Activated T-cell treated with anti-CD3 and anti-CD28 coated beads, Interleukin-2, amount 50 U/mL, for 24 hours (primary cell): ENCODE measurements around the gene MACROD2.
"Not testable (repeated sequence)": the region's sequence is repeated elsewhere in the genome, so short reads cannot be mapped to it uniquely, and the experiment has no call there.

Experiments
- DNase-seq: peaks from one replicate; pipeline ENCODE4 v3.0.0-alpha.2; 2020
- H3K27ac Mint-ChIP-seq: 2 replicates; pipeline ENCODE4 v1.8.0; 2020; ENCODE audit warnings: mild to moderate bottlenecking, mixed read lengths
- H3K27me3 Mint-ChIP-seq: 2 replicates; pipeline ENCODE4 v1.8.0; 2020; ENCODE audit warnings: mixed read lengths
- H3K36me3 Mint-ChIP-seq: 2 replicates; pipeline ENCODE4 v1.8.0; 2020; ENCODE audit warnings: low read depth, mixed read lengths
- H3K4me1 Mint-ChIP-seq: 2 replicates; pipeline ENCODE4 v1.8.0; 2020; ENCODE audit warnings: low read depth, mixed read lengths
- H3K4me3 Mint-ChIP-seq: 2 replicates; pipeline ENCODE4 v1.8.0; 2020; ENCODE audit warnings: mild to moderate bottlenecking, moderate library complexity, mixed read lengths
- H3K9me3 Mint-ChIP-seq: 2 replicates; pipeline ENCODE4 v1.8.0; 2020; ENCODE audit warnings: mixed read lengths

MACROD2 gene

DNA sequence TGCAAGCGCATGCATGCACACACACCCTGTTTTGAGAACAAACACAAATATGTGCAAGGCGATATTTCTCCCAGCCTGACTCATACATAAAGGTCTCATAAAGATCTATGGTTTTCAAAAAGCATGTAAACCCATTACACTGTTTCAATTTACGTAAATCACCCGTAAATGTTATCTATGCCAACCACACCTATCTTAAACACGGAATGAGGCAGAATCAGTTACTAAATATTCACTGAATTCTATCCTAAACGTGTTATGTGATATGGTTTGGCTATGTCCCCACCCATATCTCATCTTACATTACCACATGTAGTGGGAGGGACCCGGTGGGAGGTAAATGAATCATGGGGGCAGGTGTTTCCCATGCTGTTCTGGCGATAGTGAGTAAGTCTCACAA is 1956.3 kb downstream of the MACROD2 start:
- H3K4me1 Mint-ChIP-seq = no peaks in the 10 kb centered on the region
- H3K9me3 Mint-ChIP-seq = no peaks in the 10 kb centered on the region
- H3K4me3 Mint-ChIP-seq = no peak overlapping the region
- no peaks in the 10 kb centered on the region for H3K36me3 Mint-ChIP-seq
- no peaks in the 10 kb centered on the region for H3K27me3 Mint-ChIP-seq
- no peak for DNase-seq
- no peak overlapping the region for H3K27ac Mint-ChIP-seq

- H3K27me3 Mint-ChIP-seq = no peaks in the 10 kb centered on the region
- no peaks in the 10 kb centered on the region for H3K4me1 Mint-ChIP-seq
- no peak overlapping the region for H3K4me3 Mint-ChIP-seq
- no peaks in the 10 kb centered on the region for H3K36me3 Mint-ChIP-seq
- H3K27ac Mint-ChIP-seq = no peak overlapping the region
- no peak for DNase-seq
- no peaks in the 10 kb centered on the region for H3K9me3 Mint-ChIP-seq
Measured at GRCh38 chr20:15958142-15958541, 1962.8 kb downstream of the MACROD2 start.

GRCh38 chr20:15965165-15965564 is 1969.8 kb downstream of the MACROD2 start:
- no peaks in the 10 kb centered on the region for H3K27me3 Mint-ChIP-seq

DNA sequence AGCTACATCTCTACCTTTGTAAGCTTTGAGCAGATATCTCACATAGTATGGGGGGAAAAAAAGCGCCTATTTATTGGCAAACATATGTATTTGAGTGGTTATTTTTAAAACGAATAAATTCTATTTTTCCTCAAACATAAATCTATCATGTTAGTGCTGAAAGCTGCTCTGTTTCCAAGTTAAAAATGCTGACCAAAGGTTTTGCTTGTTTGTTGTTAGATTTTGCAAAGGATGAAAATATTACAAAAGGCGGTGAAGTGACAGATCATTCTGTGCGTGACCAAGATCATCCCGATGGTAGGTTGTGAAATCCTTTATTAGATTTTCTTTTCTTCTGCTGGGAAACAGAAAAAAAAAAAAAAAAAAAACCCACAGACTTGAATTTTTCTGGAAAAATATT is 1972.0 kb downstream of the MACROD2 start:
- Mint-ChIP-seq H3K36me3 (no peaks in the 10 kb centered on the region), H3K9me3 (peaks cover 7% of the 10 kb centered on the region), H3K27me3 (no peaks in the 10 kb centered on the region), H3K4me3 (no peak overlapping the region), H3K27ac (no peak overlapping the region), H3K4me1 (no peaks in the 10 kb centered on the region)
- no peak for DNase-seq

More at GRCh38 chr20:15965165-15965564, 1969.8 kb downstream of the MACROD2 start:
- Mint-ChIP-seq H3K4me1 (no peaks in the 10 kb centered on the region), H3K36me3 (no peaks in the 10 kb centered on the region), H3K4me3 (no peak overlapping the region), H3K9me3 (peaks cover 2% of the 10 kb centered on the region), H3K27ac (no peak overlapping the region)
- no peak for DNase-seq

GRCh38 chr20:15976047-15976736 is 1980.9 kb downstream of the MACROD2 start:
- no peak overlapping the region for H3K27ac Mint-ChIP-seq
- H3K4me1 Mint-ChIP-seq = no peaks in the 10 kb centered on the region
- DNase-seq = no peak
- peaks cover 7% of the 10 kb centered on the region for H3K9me3 Mint-ChIP-seq
- H3K27me3 Mint-ChIP-seq = no peaks in the 10 kb centered on the region
- H3K36me3 Mint-ChIP-seq = no peaks in the 10 kb centered on the region
- H3K4me3 Mint-ChIP-seq = no peak overlapping the region

GRCh38 chr20:15977026-15977425 is 1981.7 kb downstream of the MACROD2 start:
- Mint-ChIP-seq H3K4me3 (no peak overlapping the region), H3K27ac (no peak overlapping the region), H3K27me3 (no peaks in the 10 kb centered on the region), H3K9me3 (peaks cover 5% of the 10 kb centered on the region), H3K36me3 (no peaks in the 10 kb centered on the region), H3K4me1 (no peaks in the 10 kb centered on the region)
- DNase-seq = no peak

DNA sequence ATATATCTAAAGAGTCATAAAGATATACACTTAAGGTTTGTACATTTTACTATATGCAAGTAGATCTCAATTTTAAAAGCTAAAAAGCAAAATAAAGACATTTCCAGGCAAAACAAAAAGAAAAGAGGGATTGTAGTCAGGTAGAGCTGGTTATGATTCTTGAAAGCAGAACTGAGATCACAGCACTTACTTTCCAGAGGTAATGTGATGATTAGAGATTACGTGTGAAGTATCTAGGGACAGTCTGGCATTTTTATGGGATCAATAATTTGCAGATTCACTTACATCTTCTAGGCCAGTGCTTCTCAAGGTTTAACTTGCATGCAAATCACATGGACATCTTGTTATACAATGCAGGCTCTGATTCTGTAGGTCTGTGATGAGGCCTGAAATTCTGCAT is 1982.4 kb downstream of the MACROD2 start:
- no peaks in the 10 kb centered on the region for H3K4me1 Mint-ChIP-seq
- no peaks in the 10 kb centered on the region for H3K27me3 Mint-ChIP-seq
- H3K9me3 Mint-ChIP-seq = peaks cover 2% of the 10 kb centered on the region
- H3K27ac Mint-ChIP-seq = no peak overlapping the region
- DNase-seq = no peak
- H3K4me3 Mint-ChIP-seq = no peak overlapping the region
- H3K36me3 Mint-ChIP-seq = no peaks in the 10 kb centered on the region

DNA sequence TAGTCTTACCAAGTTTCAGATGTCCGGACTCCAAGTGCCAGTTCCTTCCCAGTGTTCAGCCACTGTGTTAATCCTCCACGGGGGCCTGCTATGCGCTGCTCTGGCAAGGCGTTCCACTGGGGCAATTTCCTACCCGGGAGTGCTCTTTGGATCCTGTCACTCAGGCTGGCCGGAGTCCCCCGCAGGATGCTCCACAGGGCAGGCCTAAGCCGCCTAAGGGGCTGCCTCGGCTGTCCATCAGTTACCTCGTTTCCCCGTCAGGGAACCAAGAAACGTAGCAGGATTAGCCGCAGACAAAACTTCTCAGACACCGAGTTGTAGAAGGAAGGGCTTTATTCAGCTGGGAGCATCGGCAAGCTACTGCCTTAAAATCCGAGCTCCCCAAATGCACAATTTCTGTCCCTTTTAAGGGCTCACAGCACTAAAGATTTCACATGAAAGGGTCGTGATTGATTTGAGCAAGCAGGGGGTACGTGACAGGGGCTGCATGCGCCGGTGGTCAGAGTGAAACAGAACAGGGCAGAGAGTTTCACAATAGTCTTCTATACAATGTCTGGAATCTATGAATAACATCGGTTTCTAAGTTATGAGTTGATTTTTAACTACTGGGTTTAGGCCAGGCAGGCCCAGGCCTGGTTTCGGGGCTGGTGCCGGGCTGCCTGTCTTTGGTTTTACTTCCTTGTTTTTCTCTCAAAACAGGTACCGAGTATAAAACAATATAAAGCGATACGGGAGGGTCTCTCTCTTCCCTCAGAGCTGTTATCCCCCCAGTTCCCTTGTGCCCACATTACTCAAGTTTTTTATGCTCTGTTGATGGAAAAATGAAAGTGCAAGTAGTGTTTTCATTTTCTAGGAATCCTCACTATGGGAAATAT is 1990.4 kb downstream of the MACROD2 start:
- DNase-seq, H3K4me1 Mint-ChIP-seq, H3K27ac Mint-ChIP-seq, H3K4me3 Mint-ChIP-seq, H3K27me3 Mint-ChIP-seq, H3K36me3 Mint-ChIP-seq, H3K9me3 Mint-ChIP-seq: not testable (repeated sequence)

- no peak overlapping the region for H3K27ac Mint-ChIP-seq
- H3K36me3 Mint-ChIP-seq = no peaks in the 10 kb centered on the region
- H3K4me3 Mint-ChIP-seq = no peak overlapping the region
- H3K4me1 Mint-ChIP-seq = no peaks in the 10 kb centered on the region
- peaks cover 3% of the 10 kb centered on the region for H3K9me3 Mint-ChIP-seq
- DNase-seq = no peak
- no peaks in the 10 kb centered on the region for H3K27me3 Mint-ChIP-seq
Measured at GRCh38 chr20:15986690-15987089, 1991.4 kb downstream of the MACROD2 start.

DNA sequence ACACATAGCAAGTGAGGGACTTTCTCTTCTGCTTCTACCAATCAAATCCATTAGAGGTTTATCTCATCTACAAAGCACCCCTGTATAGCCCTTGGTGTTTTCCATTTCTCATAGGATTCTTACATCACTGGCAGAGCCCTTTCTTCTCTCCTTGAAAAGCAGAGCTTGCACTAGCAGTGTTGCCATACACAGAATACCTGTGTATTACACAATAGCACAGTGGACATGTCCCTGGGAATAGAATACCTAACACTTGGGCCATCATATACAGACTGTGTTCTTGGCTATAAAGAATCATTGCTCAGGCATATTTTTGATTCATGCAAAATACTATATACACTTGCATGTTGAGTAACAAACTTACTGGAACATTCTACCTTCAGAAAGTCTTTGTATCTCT is 1996.0 kb downstream of the MACROD2 start:
- Mint-ChIP-seq H3K36me3 (no peaks in the 10 kb centered on the region), H3K4me3 (no peak overlapping the region), H3K27ac (no peak overlapping the region), H3K4me1 (no peaks in the 10 kb centered on the region), H3K27me3 (no peaks in the 10 kb centered on the region), H3K9me3 (peaks cover 5% of the 10 kb centered on the region)
- no peak for DNase-seq

DNA sequence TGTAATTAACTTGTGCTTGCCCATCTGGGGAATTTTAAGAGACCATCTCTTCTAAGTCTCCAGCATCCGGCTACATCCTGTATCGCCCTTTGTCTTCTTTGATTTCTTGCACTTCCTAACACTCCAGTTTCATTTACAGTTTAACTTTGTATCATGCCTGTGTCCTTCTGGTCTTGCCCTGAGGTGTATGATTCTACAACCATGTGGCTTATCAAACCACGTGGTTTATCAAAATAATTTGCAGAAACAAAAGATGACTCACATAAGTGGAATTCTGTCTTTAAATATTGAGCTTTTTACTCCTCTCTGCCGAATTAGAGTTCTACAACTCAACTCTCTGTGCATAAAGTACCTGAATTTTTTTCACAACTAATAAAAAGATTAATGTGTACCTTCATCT is 1997.2 kb downstream of the MACROD2 start:
- Mint-ChIP-seq H3K27ac (no peak overlapping the region), H3K36me3 (no peaks in the 10 kb centered on the region), H3K4me1 (no peaks in the 10 kb centered on the region), H3K27me3 (no peaks in the 10 kb centered on the region), H3K9me3 (peaks cover 12% of the 10 kb centered on the region), H3K4me3 (no peak overlapping the region)
- DNase-seq = no peak

DNA sequence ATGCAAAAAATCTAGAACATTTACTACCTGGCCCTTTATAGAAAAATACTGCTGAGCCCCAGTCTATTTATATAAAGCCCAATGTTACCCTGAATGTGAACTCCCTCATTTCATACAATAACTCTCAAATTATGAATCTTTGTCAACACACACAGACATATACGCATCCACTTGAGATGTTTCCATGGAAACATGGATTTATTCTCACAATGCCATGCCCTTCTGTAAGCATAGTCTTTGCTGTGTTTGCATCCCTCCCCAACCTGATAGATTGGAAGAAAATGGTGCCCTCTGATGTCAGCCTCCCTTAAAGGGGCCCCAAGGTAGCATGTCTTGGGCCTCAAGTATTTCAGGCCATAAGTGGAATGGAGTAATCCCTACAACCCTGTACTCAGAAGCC is 2004.8 kb downstream of the MACROD2 start:
- H3K4me3 Mint-ChIP-seq = no peak overlapping the region
- peaks cover 35% of the 10 kb centered on the region for H3K9me3 Mint-ChIP-seq
- no peak for DNase-seq
- no peaks in the 10 kb centered on the region for H3K27me3 Mint-ChIP-seq
- no peaks in the 10 kb centered on the region for H3K36me3 Mint-ChIP-seq
- H3K27ac Mint-ChIP-seq = no peak overlapping the region
- H3K4me1 Mint-ChIP-seq = no peaks in the 10 kb centered on the region

DNA sequence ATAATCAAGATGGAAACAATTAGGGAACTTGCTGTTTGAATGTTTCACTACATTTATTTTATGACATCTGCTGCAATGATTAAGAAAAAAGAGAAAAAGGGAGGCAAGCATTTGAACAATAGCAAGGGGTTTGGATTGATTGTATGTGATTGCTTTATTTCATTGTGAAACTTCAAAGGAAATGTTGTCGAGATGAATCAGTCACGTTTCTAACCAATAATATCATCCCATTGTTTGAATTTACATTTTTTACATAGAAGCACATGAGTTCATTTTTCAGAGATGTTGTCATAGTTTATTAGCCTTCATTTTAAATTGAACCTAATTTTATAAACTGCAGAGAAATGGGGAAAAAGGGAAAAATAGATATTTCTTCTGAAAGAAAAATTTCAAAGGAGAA is 2006.0 kb downstream of the MACROD2 start:
- Mint-ChIP-seq H3K27me3 (no peaks in the 10 kb centered on the region), H3K4me3 (no peak overlapping the region), H3K36me3 (no peaks in the 10 kb centered on the region), H3K27ac (no peak overlapping the region), H3K4me1 (no peaks in the 10 kb centered on the region), H3K9me3 (peaks cover 30% of the 10 kb centered on the region)
- DNase-seq = no peak

GRCh38 chr20:16003310-16003709 is 2008.0 kb downstream of the MACROD2 start:
- Mint-ChIP-seq H3K27ac (no peak overlapping the region), H3K4me1 (no peaks in the 10 kb centered on the region), H3K9me3 (peaks cover 16% of the 10 kb centered on the region), H3K4me3 (no peak overlapping the region), H3K36me3 (no peaks in the 10 kb centered on the region), H3K27me3 (no peaks in the 10 kb centered on the region)
- no peak for DNase-seq

GRCh38 chr20:16004108-16004854 is 2009.0 kb downstream of the MACROD2 start:
- Mint-ChIP-seq H3K27me3 (no peaks in the 10 kb centered on the region), H3K4me3 (no peak overlapping the region), H3K4me1 (no peaks in the 10 kb centered on the region), H3K27ac (no peak overlapping the region), H3K36me3 (no peaks in the 10 kb centered on the region), H3K9me3 (peaks cover 16% of the 10 kb centered on the region)
- DNase-seq = no peak
